Neural progenitor cell (in vitro differentiated cells): ENCODE data around the gene CFAP92. TPM values are rescaled to one million over a fixed set of nuclear protein-coding genes. Genes with fewer than 3 reads are reported as not detected.

Experiments
- DNase-seq: peaks from one replicate; pipeline ENCODE4 v3.0.0-alpha.2; 2016; ENCODE audit warnings: low spot score
- H2AFZ ChIP-seq: fragments of 200-600 bp; sonication (generic); replicated peaks from 2 replicates; pipeline ENCODE4 v1.6.1; 2016; ENCODE audit warnings: antibody characterized with exemption
- H3F3A ChIP-seq: fragments of 200-600 bp; sonication (generic); 2 replicates; pipeline ENCODE4 v1.6.1; 2016; ENCODE audit warnings: antibody characterized with exemption, low read depth
- H3K27ac ChIP-seq: fragments of 200-600 bp; sonication (generic); 2 replicates; pipeline ENCODE4 v1.5.1; 2016; ENCODE audit warnings: mild to moderate bottlenecking
- H3K27me3 ChIP-seq: fragments of 200-600 bp; sonication (generic); 2 replicates; pipeline ENCODE4 v1.6.1; 2016; ENCODE audit warnings: mild to moderate bottlenecking, moderate library complexity
- H3K36me3 ChIP-seq: fragments of 200-600 bp; sonication (generic); 2 replicates; pipeline ENCODE4 v1.5.1; 2016
- H3K4me1 ChIP-seq: fragments of 200-600 bp; sonication (generic); 2 replicates; pipeline ENCODE4 v1.6.1; 2016; ENCODE audit warnings: mixed run types
- H3K4me2 ChIP-seq: fragments of 200-600 bp; sonication (generic); 2 replicates; pipeline ENCODE4 v1.6.1; 2016
- H3K4me3 ChIP-seq: fragments of 200-600 bp; sonication (generic); 2 replicates; pipeline ENCODE4 v1.5.1; 2016
- H3K79me2 ChIP-seq: fragments of 200-600 bp; sonication (generic); 2 replicates; pipeline ENCODE4 v1.6.1; 2016; ENCODE audit warnings: low read depth
- H3K9ac ChIP-seq: fragments of 200-600 bp; sonication (generic); 2 replicates; pipeline ENCODE4 v1.6.1; 2016
- H3K9me3 ChIP-seq: fragments of 200-600 bp; sonication (generic); 2 replicates; pipeline ENCODE4 v1.5.1; 2016; ENCODE audit warnings: low read depth
- H4K20me1 ChIP-seq: fragments of 200-600 bp; sonication (generic); 2 replicates; pipeline ENCODE4 v1.6.1; 2016; ENCODE audit warnings: low read depth
- H3K27ac Mint-ChIP-seq: 3 replicates; pipeline ENCODE4 v1.8.0; 2021; ENCODE audit warnings: mixed read lengths
- H3K27me3 Mint-ChIP-seq: 2 replicates; pipeline ENCODE4 v1.8.0; 2022; ENCODE audit warnings: low read depth, mild to moderate bottlenecking, inconsistent platforms, moderate library complexity, mixed read lengths; ENCODE audit not compliant: insufficient read depth
- H3K36me3 Mint-ChIP-seq: 3 replicates; pipeline ENCODE4 v1.8.0; 2021; ENCODE audit warnings: mixed read lengths
- H3K4me1 Mint-ChIP-seq: 3 replicates; pipeline ENCODE4 v1.8.0; 2021; ENCODE audit warnings: mixed read lengths
- H3K4me3 Mint-ChIP-seq: 3 replicates; pipeline ENCODE4 v1.8.0; 2021; ENCODE audit warnings: mild to moderate bottlenecking, moderate library complexity, mixed read lengths
- H3K9me3 Mint-ChIP-seq: 3 replicates; pipeline ENCODE4 v1.8.0; 2020; ENCODE audit warnings: mixed read lengths
- EZH2 ChIP-seq: fragments of 200-600 bp; sonication (generic); IDR thresholded peaks from 2 replicates; pipeline ENCODE4 v1.6.1; 2017; ENCODE audit warnings: antibody characterized with exemption, mild to moderate bottlenecking, moderate library complexity
- EZH2phosphoT487 ChIP-seq: fragments of 200-600 bp; sonication (generic); IDR thresholded peaks from 2 replicates; pipeline ENCODE4 v1.6.1; 2017; ENCODE audit warnings: antibody characterized with exemption
- total RNA-seq: library from RNA; depleted of rRNA; stranded (reverse); fragments of >200 nt; gene quantifications from 2 replicates; pipeline ENCODE4 v1.2.3, GENCODE V29; 2015; ENCODE audit warnings: low replicate concordance
- TF ChIP-seq, protein P1 (sequence below): fragments of 200-600 bp; sonication (generic); IDR thresholded peaks from 2 replicates; pipeline ENCODE4 v1.5.1; 2017; ENCODE audit warnings: antibody characterized with exemption, mild to moderate bottlenecking

CFAP92 gene
- total RNA-seq, 1 donor from 2014 or later = 5.5 TPM

DNA sequence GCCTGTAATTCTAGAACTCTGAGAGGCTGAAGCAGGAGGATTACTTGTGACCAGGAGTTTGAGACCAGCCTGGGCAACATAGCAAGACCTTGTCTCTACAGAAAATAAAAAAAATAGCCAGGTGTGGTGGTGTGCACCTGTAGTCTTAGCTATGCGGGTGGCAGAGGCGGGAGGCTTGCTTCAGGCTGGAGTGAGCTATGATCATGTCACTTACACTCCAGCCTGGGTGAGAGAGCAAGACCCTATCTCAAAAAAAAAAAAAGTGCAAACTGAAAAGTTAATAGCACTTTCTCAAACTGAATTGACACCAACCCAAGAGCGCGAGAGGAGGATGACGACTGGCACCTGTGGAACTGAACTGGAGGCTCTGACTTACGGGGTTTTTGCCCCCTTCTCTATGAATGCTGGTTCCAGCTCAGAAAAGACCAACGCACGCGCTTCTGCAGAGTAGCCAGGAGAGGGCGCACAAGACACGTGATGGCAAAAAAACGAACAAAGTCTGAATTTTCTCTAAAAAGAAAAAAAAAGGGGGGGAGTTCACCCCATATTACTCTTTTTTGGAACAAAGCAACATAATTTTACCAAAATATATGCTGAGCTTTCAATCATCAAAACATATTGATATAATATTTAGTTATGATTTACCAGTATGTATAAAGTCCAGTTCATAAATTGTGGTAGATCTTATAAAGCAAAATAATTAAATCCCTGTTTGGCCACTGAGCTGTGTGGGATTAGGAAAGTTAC, 23.7 kb downstream of the CFAP92 start:
- Histone ChIP-seq H4K20me1 (no peaks in the 10 kb centered on the region), H3K9me3 (no peaks in the 10 kb centered on the region), H3K4me3 (no peak overlapping the region), H3K9ac (no peak overlapping the region), H2AFZ (no peak overlapping the region), H3K27ac (no peak overlapping the region), H3K27me3 (no peaks in the 10 kb centered on the region), H3K36me3 (no peaks in the 10 kb centered on the region), H3F3A (no peaks in the 10 kb centered on the region), H3K79me2 (no peaks in the 10 kb centered on the region), H3K4me1 (no peaks in the 10 kb centered on the region), H3K4me2 (no peak overlapping the region)
- peak; percentile 74 for DNase-seq
- H3K4me1 Mint-ChIP-seq = peaks cover 9% of the 10 kb centered on the region
- no peak for TF ChIP-seq EZH2
- no peak for TF ChIP-seq EZH2phosphoT487
- TF ChIP-seq, protein P1, sequence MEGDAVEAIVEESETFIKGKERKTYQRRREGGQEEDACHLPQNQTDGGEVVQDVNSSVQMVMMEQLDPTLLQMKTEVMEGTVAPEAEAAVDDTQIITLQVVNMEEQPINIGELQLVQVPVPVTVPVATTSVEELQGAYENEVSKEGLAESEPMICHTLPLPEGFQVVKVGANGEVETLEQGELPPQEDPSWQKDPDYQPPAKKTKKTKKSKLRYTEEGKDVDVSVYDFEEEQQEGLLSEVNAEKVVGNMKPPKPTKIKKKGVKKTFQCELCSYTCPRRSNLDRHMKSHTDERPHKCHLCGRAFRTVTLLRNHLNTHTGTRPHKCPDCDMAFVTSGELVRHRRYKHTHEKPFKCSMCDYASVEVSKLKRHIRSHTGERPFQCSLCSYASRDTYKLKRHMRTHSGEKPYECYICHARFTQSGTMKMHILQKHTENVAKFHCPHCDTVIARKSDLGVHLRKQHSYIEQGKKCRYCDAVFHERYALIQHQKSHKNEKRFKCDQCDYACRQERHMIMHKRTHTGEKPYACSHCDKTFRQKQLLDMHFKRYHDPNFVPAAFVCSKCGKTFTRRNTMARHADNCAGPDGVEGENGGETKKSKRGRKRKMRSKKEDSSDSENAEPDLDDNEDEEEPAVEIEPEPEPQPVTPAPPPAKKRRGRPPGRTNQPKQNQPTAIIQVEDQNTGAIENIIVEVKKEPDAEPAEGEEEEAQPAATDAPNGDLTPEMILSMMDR = peak; percentile 99
- peaks cover 12% of the 10 kb centered on the region for H3K36me3 Mint-ChIP-seq
- no peaks in the 10 kb centered on the region for H3K27me3 Mint-ChIP-seq
- H3K9me3 Mint-ChIP-seq = no peaks in the 10 kb centered on the region
- H3K27ac Mint-ChIP-seq = no peak overlapping the region
- peak overlapping the region; percentile 9 for H3K4me3 Mint-ChIP-seq

DNA sequence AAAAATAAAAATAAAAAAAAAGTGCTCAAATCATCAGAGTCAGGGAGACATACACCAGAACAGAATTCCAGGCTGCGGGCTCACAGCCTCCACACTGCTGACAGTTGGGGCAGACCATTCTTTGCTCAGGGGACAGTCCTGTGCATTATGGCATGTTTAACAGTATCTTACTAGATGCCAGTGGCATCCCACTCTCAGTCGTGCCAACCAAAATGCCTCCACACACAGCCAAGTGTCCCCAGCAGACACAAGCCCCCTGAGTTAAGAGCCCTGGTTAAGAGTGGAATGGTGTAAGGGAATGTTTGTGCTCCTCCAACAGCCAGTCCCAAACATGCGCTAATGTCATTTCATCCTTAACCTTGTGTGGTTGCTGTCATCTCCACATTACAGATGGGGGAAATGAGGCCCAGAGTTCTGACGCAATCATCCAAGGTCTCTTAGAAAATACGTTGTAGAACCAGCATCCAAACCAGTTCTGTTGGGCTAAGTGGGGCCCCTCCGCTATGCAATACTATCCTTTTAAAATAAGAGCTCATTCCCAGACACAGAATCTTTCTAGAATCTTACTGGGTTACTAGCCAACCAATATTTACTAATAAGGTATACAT, 26.0 kb downstream of the CFAP92 start:
- H4K20me1 ChIP-seq = no peaks in the 10 kb centered on the region
- H3K9ac ChIP-seq = no peak overlapping the region
- H3K27me3 ChIP-seq = no peaks in the 10 kb centered on the region
- H3K79me2 ChIP-seq = no peaks in the 10 kb centered on the region
- H3K27ac ChIP-seq = no peak overlapping the region
- DNase-seq = no peak
- Mint-ChIP-seq H3K27ac (no peak overlapping the region), H3K36me3 (peaks cover 4% of the 10 kb centered on the region), H3K9me3 (no peaks in the 10 kb centered on the region), H3K4me3 (no peak overlapping the region), H3K27me3 (no peaks in the 10 kb centered on the region), H3K4me1 (peaks cover 3% of the 10 kb centered on the region)
- H3K4me3 ChIP-seq = no peak overlapping the region
- no peak overlapping the region for H3K4me2 ChIP-seq
- no peak overlapping the region for H2AFZ ChIP-seq
- no peaks in the 10 kb centered on the region for H3K36me3 ChIP-seq
- H3F3A ChIP-seq = no peaks in the 10 kb centered on the region
- no peaks in the 10 kb centered on the region for H3K4me1 ChIP-seq
- H3K9me3 ChIP-seq = no peaks in the 10 kb centered on the region
- no peak for TF ChIP-seq EZH2
- TF ChIP-seq, protein P1 = no peak
- TF ChIP-seq EZH2phosphoT487 = no peak

DNA sequence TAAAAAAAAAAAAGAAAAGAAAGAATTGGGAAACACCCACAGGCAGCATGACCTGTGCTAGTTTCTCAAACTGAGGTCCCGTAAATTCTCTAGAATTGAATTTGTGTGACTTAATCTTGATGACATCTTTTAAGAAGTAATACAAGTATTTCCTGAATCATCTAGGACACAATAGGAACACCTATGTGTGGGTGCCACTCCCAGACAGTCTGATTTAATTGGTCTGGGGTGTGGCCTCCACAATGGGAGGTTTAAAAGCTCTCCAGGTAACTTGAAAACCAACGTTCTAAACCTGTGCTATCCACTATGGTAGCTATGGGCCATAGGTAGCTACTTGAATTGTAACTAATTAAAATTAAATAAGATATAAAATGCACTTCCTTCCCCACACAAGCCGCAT, 28.1 kb downstream of the CFAP92 start:
- no peak overlapping the region for H3K27ac ChIP-seq
- H3K79me2 ChIP-seq = no peaks in the 10 kb centered on the region
- H2AFZ ChIP-seq = no peak overlapping the region
- no peaks in the 10 kb centered on the region for H3F3A ChIP-seq
- H3K36me3 ChIP-seq = no peaks in the 10 kb centered on the region
- H3K4me3 ChIP-seq = no peak overlapping the region
- Mint-ChIP-seq H3K36me3 (peaks cover 5% of the 10 kb centered on the region), H3K27ac (no peak overlapping the region), H3K4me3 (no peak overlapping the region), H3K9me3 (peaks cover 2% of the 10 kb centered on the region), H3K4me1 (no peaks in the 10 kb centered on the region), H3K27me3 (peaks cover 2% of the 10 kb centered on the region)
- no peak overlapping the region for H3K4me2 ChIP-seq
- TF ChIP-seq, protein P1 = no peak
- TF ChIP-seq EZH2phosphoT487 (no peak), EZH2 (no peak)
- H3K9me3 ChIP-seq = no peaks in the 10 kb centered on the region
- no peaks in the 10 kb centered on the region for H3K4me1 ChIP-seq
- no peak overlapping the region for H3K9ac ChIP-seq
- H4K20me1 ChIP-seq = no peaks in the 10 kb centered on the region
- no peaks in the 10 kb centered on the region for H3K27me3 ChIP-seq
- DNase-seq = no peak
